Heart left ventricle (tissue), 13 donors: Measurements from ENCODE around the gene SUSD1.

Experiments used
- POLR2A ChIP-seq, 2 donors: fragments of 450-650 bp; IDR thresholded peaks; one replicate each; pipeline ENCODE4 v1.6.1; 2017; ENCODE audit warnings: antibody characterized with exemption in 2 of 2, mild to moderate bottlenecking in 2 of 2, moderate library complexity in 2 of 2
- TF ChIP-seq, protein P1 (sequence below), 12 donors: fragments of 200-600 bp; sonication (generic) in 4 of 12; IDR thresholded peaks; one replicate each; pipeline versions ENCODE4 v1.5.0 to v1.8.0; 2018 to 2022; ENCODE audit warnings: antibody characterized with exemption in 12 of 12, mild to moderate bottlenecking in 5 of 12
- donor health status: ischemic (EF 13 %, LVEDD 7.1; RV severe dilation, severe dysfunction).
- donor health status: DM: no; HTN: yes; CAD: no.
- donor health status: DM: no; HTN: no; CAD: no.
- donor health status: ischemic (EF 25% LVEDD 6.9; RV normal size, moderate dysfunction).
- donor health status: ischemic (EF 25% LVEDD 5.7; RV mildly dilated, moderate dysfunction).
- donor health status: ischemic (EF 35%, LVEDD 5.7; RV mildly dilated, moderate dysfunction).
- donor health status: nonischemic (EF 11% LVEDD 7.7; RV severe dilation, severe dysfunction).
- donor health status: DM: yes; HTN: yes; CAD: no.
- donor health status: PGD.
- donor health status: ischemic (EF 29% LVEDD 5.4; RV normal size, mild dysfunction).
- donor health status: nonischemic (EF 23%, LVEDD 6.1; RV moderate dilation, normal function).

DNA sequence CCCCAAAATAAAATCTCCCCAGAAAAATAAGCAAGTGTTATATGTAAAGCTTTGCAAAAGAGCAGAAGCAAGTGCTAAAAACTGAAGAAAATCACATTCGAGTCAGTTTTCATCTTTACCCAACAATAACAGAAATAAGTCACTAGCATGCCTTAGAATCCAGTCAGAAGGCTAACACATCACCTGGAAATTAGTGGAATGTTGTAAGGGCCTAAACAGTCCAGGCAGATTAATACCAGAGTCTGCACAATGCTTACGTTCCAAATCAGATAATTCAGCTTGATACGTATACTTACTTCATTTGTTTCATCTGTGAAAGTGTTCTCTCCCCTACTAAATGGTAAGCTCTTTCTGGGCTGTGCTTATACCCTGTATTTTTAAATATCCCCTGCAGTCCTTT is 42.7 kb downstream of the SUSD1 start:
- TF ChIP-seq, protein P1, sequence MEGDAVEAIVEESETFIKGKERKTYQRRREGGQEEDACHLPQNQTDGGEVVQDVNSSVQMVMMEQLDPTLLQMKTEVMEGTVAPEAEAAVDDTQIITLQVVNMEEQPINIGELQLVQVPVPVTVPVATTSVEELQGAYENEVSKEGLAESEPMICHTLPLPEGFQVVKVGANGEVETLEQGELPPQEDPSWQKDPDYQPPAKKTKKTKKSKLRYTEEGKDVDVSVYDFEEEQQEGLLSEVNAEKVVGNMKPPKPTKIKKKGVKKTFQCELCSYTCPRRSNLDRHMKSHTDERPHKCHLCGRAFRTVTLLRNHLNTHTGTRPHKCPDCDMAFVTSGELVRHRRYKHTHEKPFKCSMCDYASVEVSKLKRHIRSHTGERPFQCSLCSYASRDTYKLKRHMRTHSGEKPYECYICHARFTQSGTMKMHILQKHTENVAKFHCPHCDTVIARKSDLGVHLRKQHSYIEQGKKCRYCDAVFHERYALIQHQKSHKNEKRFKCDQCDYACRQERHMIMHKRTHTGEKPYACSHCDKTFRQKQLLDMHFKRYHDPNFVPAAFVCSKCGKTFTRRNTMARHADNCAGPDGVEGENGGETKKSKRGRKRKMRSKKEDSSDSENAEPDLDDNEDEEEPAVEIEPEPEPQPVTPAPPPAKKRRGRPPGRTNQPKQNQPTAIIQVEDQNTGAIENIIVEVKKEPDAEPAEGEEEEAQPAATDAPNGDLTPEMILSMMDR (IDR thresholded peaks at IDR 0.05): no peak
- no peak for TF ChIP-seq POLR2A (IDR thresholded peaks at IDR 0.05)
